Measurements from ENCODE around the gene RANBP9.

The RANBP9 gene

GRCh38 chr6:13593103-13593502 is 118.5 kb downstream of the RANBP9 start:
- no peak for DNase-seq

- no peak for DNase-seq
These were observed 120.3 kb downstream of the RANBP9 start for GRCh38 chr6:13591205-13591921.

GRCh38 chr6:13590574-13591153 is 121.0 kb downstream of the RANBP9 start:
- no peak for DNase-seq

DNA sequence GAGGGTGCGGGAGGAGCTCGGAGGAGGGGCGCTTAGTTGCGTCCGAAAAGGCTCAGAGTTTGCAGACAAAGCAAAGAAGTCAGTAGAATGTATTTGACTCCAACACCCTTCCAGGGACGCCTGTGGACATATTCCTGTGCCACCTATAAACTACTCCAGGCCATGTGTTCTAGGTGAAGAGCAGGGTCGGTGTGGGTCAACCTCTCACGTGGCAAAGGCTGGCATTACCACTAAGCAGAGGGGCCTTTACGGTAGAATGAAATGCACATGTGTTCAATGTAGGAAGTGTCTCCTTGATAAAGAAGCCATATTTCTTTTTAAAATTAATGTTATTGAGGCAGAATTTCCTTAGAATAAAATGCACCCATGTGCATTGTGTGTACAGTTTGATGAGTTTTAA is 121.8 kb downstream of the RANBP9 start:
- DNase-seq = no peak

DNA sequence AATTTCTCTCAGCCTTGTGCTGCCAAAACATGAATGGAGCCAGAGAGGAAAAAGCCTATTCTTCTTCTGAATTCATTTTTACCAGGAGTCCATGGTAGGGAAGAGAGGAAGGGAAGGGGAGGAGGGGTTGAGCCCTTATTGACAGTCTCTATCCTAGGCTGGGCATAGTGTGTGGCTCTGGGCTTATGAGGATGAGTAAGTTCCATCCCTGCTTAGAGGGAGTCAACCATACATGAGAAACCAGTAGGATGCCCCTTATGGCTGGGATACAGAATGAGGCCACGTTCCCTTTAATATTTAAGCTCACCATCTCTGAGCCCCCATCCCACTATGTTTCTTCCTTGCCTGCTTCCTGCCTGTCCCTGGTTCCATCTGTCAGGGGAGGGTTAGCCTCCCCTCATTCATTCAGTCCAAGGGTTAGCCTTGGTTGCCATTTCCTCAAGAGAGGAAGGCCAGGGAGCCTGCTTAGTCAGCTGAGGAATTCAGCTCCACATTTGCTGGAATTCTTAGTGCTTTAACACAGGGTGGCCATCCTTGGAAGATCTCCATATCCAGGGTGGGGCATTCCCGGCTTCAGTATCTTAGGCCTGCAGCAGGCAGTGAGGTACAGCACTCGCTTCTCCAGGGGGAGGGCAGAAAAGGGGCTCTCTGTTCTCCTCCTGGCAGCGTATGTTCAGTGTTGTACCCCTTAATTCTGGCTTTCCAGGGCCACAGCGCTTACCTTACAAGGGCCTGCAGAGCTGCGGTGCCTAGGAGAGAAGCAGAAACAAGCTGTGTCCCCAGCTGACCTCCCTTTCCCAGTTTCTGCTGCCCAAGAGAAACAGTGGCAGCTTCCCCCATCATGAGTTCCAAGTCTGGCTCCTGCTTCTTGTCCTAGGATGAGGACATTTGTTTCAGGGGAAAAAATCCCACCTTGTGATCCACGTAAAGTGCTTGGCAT is 124.8 kb downstream of the RANBP9 start:
- no peak for DNase-seq

GRCh38 chr6:13581700-13582229 is 129.9 kb downstream of the RANBP9 start:
- no peak for DNase-seq

GRCh38 chr6:13579911-13580310 is 131.7 kb downstream of the RANBP9 start:
- DNase-seq = no peak

- no peak for DNase-seq
These were observed 133.7 kb downstream of the RANBP9 start for GRCh38 chr6:13577926-13578325.

- no peak for DNase-seq
These were observed 135.6 kb downstream of the RANBP9 start for GRCh38 chr6:13576017-13576416.

GRCh38 chr6:13575377-13575775 is 136.3 kb downstream of the RANBP9 start:
- no peak for DNase-seq

DNA sequence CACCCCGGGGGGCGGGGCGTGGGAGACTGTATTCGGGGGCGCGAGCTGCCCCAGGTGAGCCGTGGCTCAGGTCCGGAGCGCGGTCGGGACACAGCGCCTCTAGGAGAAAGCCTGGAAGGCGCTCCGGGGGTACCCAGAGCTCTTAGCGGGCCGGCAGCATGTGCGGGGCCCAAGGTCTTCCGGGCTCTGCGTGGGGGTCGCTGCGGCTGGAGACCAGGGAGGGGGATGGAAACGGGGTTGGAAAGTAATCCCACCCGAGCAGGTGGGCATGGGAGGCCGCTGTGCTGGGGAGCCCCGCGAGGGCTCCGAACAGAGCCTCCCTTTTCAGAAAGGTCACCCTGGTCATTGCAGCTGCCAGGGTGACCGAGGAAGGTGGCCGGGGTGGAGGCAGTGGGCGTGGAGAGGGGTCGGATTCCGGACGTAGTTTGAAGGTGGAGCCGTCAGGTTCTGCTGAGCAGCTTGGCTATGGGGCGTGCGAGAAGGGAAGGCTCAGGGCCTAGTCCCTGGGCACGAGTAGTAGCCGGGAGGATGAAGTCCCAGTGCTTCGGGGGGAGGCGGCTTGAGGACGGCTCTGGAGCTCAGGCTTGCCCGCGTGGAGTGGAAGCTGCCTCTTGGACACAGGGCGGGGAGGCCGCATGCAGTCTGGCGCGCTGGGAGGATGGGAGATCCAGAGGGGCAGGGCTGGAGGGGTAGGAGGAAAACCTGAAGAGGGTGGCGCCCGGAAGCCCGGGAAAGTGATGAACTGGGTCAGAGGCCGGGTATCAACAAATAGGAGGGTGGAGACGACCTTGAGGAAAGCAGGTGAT is 136.9 kb downstream of the RANBP9 start, which contains the start of gene SIRT5:
Gene SIRT5, plus strand, starts transcription at position 31 of the 806 bp plus-strand sequence. CDS start 9,510 bp downstream, outside the sequence.
- peak; percentile 84 for DNase-seq

DNA sequence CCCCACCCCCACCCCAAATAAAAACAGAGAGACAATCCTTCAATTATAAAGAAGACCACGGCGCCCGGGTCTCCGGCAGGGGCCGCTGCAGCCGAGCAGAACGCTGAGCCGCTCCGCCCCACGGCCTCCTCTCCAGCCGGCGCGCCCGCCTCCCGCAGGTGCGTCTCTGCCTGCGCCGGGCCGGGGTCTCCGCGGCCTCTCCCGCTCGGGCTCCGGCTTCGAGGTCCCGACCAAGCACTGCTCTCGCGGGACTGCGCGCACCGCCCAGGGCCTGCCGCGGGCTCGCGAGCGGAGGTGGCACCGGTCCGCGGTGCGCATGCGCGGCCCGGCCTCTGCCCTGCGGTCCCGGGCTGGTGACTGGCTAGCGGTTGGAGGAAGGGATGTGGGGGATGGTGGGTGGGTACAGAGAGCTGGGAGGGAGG is 137.5 kb downstream of the RANBP9 start:
- peak; percentile 93 for DNase-seq

DNA sequence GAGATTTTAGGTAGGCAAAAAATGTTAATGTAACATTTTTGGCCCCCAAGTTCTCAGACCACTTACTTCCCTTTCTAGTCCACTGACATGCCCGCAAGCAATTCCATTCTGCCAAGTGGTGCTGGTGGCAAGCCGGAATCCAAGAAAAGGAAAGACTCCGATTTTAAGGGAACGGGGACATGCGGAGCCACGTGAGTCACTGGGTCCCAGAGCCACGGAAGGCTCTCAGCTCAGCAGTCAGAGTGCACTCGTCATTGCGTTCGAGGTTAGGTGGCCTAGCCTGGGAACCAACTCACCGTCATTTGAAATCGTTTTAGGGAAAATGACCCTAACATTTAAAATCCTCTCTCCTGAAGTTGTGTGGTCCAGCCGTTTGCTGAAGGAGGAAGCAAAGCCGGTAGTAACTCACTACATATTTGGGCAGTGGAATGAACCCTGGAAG is 137.9 kb downstream of the RANBP9 start:
- peak; percentile 25 for DNase-seq

- DNase-seq = no peak
These were observed 138.5 kb downstream of the RANBP9 start for GRCh38 chr6:13572951-13573654.

DNA sequence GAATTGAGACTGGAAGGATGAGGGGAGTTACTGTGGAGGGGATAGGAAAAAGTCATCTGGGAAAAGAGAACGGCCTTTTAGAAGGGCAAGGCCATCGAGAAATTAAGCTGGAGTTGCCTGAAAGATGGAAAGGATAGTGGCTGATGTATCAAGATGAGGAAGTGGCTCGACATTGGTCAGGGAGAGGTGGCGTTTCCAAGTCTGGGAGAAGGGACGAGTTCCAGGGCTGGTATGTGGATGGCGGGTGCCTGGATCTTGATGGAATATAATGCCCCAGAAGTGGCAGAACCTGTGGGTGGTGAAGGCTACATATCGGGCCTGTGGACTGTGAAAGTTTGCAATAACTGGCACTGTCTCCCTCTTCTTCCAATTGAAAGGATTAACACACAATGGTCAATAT is 139.4 kb downstream of the RANBP9 start:
- DNase-seq = no peak
